Prostate gland (tissue), 2 donors: Measurements from ENCODE around the gene GMPR. TPM values are rescaled to one million over a fixed set of nuclear protein-coding genes. Genes with fewer than 3 reads are reported as not detected.
"Not testable (repeated sequence)": the region's sequence is repeated elsewhere in the genome, so short reads cannot be mapped to it uniquely, and the experiment has no call there.

ENCODE experiments used
- DNase-seq: peaks from one replicate; pipeline ENCODE4 v3.0.0-alpha.2; 2019; ENCODE audit warnings: low spot score
- H3K27ac ChIP-seq, 2 donors: fragments of 200-600 bp; sonication (generic); 2 replicates each; pipeline ENCODE4 v1.5.1; 2017 to 2019
- H3K27me3 ChIP-seq: fragments of 200-600 bp; sonication (generic); replicated peaks from 2 replicates; pipeline ENCODE4 v1.5.1; 2019; ENCODE audit not compliant: insufficient read depth
- H3K36me3 ChIP-seq, 2 donors: fragments of 200-600 bp; sonication (generic); 1 replicate in 1 of 2; 2 replicates in 1 of 2; pipeline versions ENCODE4 v1.5.1 to v1.8.1; 2017 to 2019
- H3K4me1 ChIP-seq: fragments of 200-600 bp; sonication (generic); replicated peaks from 2 replicates; pipeline ENCODE4 v1.5.1; 2019
- H3K4me3 ChIP-seq, 2 donors: fragments of 200-600 bp; sonication (generic); 2 replicates each; pipeline ENCODE4 v1.5.1; 2017 to 2019
- H3K9me3 ChIP-seq: fragments of 200-600 bp; sonication (generic); 2 replicates; pipeline ENCODE4 v1.5.1; 2017
- POLR2A ChIP-seq: fragments of 450-650 bp; IDR thresholded peaks from one replicate; pipeline ENCODE4 v1.6.1; 2016; ENCODE audit warnings: antibody characterized with exemption, mild to moderate bottlenecking
- POLR2AphosphoS5 ChIP-seq: sonication (generic); formaldehyde crosslinking; IDR thresholded peaks from one replicate; pipeline ENCODE4 v1.6.1; 2017; ENCODE audit warnings: antibody characterized with exemption
- WGBS: methylation state at CpG from one replicate; pipeline ENCODE4 v1.1.5; 2018; 5-methylcytosine and 5-hydroxymethylcytosine counted together
- intact Hi-C: fragments of 100-400 bp; cut with DNase I; formaldehyde crosslinking; loops from one replicate; pipeline ENCODE4 v1.14.2; 2022
- total RNA-seq, 2 donors: library from RNA; depleted of rRNA; stranded (reverse); fragments of >200 nt; gene quantifications; one replicate each; pipeline ENCODE4 v1.1.0, GENCODE V29; 2016
- TF ChIP-seq, protein P1 (sequence below), 4 experiments: fragments of 200-600 bp in 2 of 4; fragments of 450-650 bp in 2 of 4; sonication (generic) in 2 of 4; IDR thresholded peaks; 1 replicate in 3 of 4; 2 replicates in 1 of 4; pipeline ENCODE4 v1.5.1; 2016 to 2019; ENCODE audit warnings: antibody characterized with exemption in 4 of 4, mild to moderate bottlenecking in 2 of 4, moderate library complexity in 2 of 4

GMPR gene
- total RNA-seq, 2 donors from 2014 or later, result 228 to 266 TPM

DNA sequence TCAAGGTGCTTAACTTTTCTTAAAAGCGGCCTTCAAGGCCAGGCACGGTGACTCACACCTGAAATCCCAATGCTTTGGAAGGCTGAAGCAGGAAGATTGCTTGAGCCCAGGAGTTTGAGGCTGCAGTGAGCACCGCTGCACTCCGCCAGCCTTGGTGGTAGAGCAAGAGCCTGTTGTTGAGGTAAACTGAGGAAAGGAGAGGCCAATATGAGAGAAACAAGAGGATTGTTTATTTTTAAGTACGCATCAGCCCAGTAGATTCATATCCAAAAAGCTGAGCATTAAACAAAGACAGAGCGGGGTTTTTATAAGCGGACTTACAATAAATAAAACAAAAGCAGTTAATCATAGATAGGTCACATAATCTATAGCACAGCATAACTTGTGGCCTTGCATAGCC lies 15.0 kb upstream of the GMPR start:
- DNase-seq, result no peak
- WGBS, result 84% methylated on average over 7 of the region's 7 CpGs

DNA sequence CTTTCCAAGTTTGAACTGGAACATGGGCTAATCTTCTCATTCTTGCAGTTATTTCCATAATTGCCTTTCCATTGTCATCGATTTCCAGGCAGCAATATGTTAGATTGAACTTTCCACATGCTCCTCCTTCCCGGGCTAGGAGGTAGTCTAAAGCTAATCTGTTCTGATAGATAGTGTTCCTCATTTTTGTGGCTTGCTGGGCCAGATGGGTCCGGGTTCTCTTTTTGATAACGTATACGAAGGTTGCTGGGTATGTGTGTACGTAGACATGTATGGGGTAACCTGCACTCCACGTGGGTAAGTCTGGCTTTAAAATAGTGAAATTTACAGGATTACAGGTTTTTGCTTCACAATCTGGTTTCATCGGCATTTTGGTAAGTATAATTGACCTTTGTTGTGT lies 14.0 kb upstream of the GMPR start:
- H3K9me3 ChIP-seq, result no peaks in the 10 kb centered on the region
- intact Hi-C loops, result no loop called here
- H3K4me3 ChIP-seq, result no peak overlapping the region
- H3K27ac ChIP-seq, result no peak overlapping the region
- WGBS, result 76% methylated on average over 8 of the region's 8 CpGs
- no peak for DNase-seq
- peaks cover 5% of the 10 kb centered on the region for H3K4me1 ChIP-seq
- TF ChIP-seq POLR2A (no peak), POLR2AphosphoS5 (no peak)
- TF ChIP-seq, protein P1, sequence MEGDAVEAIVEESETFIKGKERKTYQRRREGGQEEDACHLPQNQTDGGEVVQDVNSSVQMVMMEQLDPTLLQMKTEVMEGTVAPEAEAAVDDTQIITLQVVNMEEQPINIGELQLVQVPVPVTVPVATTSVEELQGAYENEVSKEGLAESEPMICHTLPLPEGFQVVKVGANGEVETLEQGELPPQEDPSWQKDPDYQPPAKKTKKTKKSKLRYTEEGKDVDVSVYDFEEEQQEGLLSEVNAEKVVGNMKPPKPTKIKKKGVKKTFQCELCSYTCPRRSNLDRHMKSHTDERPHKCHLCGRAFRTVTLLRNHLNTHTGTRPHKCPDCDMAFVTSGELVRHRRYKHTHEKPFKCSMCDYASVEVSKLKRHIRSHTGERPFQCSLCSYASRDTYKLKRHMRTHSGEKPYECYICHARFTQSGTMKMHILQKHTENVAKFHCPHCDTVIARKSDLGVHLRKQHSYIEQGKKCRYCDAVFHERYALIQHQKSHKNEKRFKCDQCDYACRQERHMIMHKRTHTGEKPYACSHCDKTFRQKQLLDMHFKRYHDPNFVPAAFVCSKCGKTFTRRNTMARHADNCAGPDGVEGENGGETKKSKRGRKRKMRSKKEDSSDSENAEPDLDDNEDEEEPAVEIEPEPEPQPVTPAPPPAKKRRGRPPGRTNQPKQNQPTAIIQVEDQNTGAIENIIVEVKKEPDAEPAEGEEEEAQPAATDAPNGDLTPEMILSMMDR (IDR thresholded peaks at IDR 0.05), result no peak
- H3K27me3 ChIP-seq, result no peaks in the 10 kb centered on the region
- H3K36me3 ChIP-seq, result no peaks in the 10 kb centered on the region

More for the DNA sequence above, 15.0 kb upstream of the GMPR start:
- no peaks in the 10 kb centered on the region for H3K4me1 ChIP-seq
- intact Hi-C loops, result no loop called here
- H3K9me3 ChIP-seq, result no peaks in the 10 kb centered on the region
- no peaks in the 10 kb centered on the region for H3K36me3 ChIP-seq
- H3K27ac ChIP-seq, result no peak overlapping the region
- no peak overlapping the region for H3K4me3 ChIP-seq
- TF ChIP-seq, protein P1 (IDR thresholded peaks at IDR 0.05), result no peak
- TF ChIP-seq POLR2A (no peak), POLR2AphosphoS5 (no peak)
- H3K27me3 ChIP-seq, result no peaks in the 10 kb centered on the region

DNA sequence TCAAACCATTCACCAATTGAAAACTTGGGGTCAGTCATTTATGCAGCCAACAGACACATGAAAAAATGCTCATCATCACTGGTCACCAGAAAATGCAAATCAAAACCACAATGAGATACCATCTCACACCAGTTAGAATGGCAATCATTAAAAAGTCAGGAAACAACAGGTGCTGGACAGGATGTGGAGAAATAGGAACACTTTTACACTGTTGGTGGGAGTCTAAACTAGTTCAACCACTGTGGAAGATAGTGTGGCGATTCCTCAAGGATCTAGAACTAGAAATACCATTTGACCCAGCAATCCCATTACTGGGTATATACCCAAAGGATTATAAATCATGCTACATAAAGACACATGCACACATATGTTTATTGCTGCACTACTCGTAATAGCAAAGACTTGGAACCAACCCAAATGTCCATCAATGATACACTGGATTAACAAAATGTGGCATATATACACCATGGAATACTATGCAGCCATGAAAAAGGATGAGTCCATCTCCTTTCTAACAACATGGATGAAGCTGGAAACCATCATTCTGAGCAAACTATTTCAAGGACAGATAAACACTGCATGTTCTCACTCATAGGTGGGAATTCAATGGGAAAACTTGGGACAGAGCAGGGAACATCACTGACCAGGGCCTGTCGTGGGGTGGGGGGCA lies 13.2 kb upstream of the GMPR start:
- 90% methylated on average over 3 of the region's 3 CpGs for WGBS
- H3K36me3 ChIP-seq, intact Hi-C loops, H3K27ac ChIP-seq, H3K4me3 ChIP-seq, H3K27me3 ChIP-seq, H3K4me1 ChIP-seq, DNase-seq, H3K9me3 ChIP-seq: not testable (repeated sequence)

DNA sequence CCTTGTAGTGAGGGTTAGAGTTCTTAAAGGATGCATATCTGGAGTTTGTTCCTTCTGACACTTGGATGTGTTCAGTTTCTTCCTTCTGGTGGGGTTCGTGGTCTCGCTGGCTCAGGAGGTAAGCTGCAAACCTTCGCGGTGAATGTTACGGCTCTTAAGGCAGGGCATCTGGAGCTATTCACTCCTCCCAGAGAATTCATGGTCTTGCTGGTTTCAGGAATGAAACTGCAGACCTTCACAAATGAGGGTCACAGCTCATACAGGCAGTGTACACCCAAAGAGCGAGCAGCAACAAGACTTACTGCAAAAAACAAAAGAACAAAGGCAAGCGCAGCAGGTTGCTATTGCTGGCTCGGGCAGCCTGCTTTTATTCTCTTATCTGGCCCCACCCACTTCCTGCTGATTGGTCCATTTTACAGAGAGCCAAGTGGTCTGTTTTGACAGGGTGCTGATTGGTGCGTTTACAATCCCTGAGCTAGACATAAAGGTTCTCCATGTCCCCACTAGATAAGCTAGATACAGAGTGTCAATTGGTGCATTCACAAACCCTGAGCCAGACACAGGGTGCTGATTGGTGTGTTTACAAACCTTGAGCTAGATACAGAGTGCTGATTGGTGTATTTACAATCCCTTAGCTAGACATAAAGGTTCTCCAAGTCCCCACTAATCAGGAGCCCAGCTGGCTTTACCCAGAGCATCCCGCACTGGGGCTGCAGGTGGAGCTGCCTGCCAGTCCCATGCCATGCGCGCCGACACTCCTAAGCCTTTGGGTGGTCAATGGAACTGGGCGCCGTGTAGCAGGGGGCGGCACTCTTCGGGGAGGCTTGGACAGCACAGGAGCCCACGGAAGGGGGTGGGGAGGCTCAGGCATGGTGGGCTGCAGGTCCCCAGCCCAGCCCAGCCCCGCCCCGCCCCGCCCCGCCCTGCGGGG lies 12.0 kb upstream of the GMPR start:
- DNase-seq, H3K27me3 ChIP-seq, H3K4me3 ChIP-seq, H3K27ac ChIP-seq, intact Hi-C loops, H3K36me3 ChIP-seq, H3K9me3 ChIP-seq, H3K4me1 ChIP-seq: not testable (repeated sequence)
- 91% methylated on average over 23 of the region's 23 CpGs for WGBS

DNA sequence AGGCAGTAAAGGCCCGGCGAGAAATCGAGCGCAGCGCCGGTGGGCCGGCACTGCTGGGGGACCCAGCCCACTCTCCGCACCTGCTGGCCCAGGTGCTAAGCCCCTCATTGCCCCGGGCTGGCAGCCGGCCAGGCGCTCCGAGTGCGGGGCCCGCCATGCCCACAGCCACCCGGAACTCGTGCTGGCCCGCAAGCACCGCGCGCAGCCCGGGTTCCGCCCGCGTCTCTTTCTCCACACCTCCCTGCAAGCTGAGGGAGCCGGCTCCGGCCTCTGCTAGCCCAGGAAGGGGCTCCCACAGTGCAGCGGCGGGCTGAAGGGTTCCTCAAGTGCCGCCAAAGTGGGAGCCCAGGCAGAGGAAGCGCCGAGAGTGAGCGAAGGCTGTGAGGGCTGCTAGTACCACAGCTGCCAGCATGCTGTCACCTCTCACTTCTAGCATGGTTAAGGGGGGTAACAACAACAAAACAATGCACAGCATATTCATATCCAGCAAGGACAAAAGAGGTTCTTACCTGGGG lies 11.3 kb upstream of the GMPR start:
- H3K4me1 ChIP-seq, result peaks cover 5% of the 10 kb centered on the region
- no peak for DNase-seq
- intact Hi-C loops, result no loop called here
- H3K9me3 ChIP-seq, result no peaks in the 10 kb centered on the region
- no peak overlapping the region for H3K27ac ChIP-seq
- no peak overlapping the region for H3K4me3 ChIP-seq
- TF ChIP-seq POLR2AphosphoS5, result no peak
- no peak for TF ChIP-seq POLR2A
- TF ChIP-seq, protein P1 (IDR thresholded peaks at IDR 0.05), result no peak
- H3K27me3 ChIP-seq, result no peaks in the 10 kb centered on the region
- 94% methylated on average over 32 of the region's 32 CpGs for WGBS
- no peaks in the 10 kb centered on the region for H3K36me3 ChIP-seq
